HG03378 (cell line): ENCODE data around the gene COL4A4.
A peak's percentile ranks its signal among the peaks of the same experiment; 100 is the strongest.
"Not testable (repeated sequence)": the region's sequence is repeated elsewhere in the genome, so short reads cannot be mapped to it uniquely, and the experiment has no call there.

ENCODE experiments used
- ATAC-seq: cut with Tn5 transposase; IDR thresholded peaks from one replicate; pipeline ENCODE4 v1.9.1; 2021; ENCODE audit warnings: mild to moderate bottlenecking, moderate library complexity; ENCODE audit not compliant: unreplicated experiment

COL4A4 gene

GRCh38 chr2:227117852-227118251 lies 46.2 kb downstream of the COL4A4 start:
- no peak for ATAC-seq

DNA sequence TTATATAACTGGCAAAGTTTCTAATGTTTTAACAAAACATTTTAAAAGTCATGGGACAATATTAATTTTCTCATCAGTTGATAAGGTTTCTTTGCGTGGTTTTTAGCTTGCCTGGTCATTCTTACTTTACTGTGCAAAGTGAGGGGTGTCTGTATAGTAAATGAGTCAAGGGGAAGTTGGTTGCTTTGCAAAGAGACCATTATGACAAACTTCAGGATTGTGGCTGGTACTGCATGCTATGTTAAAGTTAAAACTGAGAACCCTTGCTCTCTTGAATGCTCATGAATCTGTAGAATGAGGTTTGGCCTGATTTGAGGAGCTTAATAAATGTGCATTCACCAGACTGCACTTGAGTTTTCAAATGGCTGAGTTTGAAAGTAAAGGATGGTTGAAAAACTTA lies 47.0 kb downstream of the COL4A4 start:
- ATAC-seq = no peak

DNA sequence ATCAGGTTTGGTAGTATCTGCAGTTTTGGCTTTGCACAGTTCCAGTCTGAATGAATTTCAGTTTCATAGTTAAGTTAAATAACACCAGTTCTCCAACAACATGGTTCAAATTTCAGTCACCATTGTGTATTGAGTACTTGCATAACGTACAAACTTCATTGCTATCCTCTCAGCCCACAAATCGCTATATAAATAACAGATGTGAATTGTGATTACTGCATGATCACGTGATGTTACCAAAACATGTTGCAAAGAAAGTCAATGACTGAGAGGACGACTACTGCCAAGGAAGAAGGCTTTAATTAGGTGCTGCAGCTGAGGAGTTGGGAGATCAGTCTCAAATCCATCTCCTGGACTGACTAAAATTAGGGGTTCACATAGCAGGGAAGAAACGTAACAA lies 48.2 kb downstream of the COL4A4 start:
- no peak for ATAC-seq

- peak; percentile 85 for ATAC-seq
These were observed 56.9 kb downstream of the COL4A4 start for GRCh38 chr2:227106845-227107759.

- no peak for ATAC-seq
These were observed 60.4 kb downstream of the COL4A4 start for GRCh38 chr2:227103583-227103982.

DNA sequence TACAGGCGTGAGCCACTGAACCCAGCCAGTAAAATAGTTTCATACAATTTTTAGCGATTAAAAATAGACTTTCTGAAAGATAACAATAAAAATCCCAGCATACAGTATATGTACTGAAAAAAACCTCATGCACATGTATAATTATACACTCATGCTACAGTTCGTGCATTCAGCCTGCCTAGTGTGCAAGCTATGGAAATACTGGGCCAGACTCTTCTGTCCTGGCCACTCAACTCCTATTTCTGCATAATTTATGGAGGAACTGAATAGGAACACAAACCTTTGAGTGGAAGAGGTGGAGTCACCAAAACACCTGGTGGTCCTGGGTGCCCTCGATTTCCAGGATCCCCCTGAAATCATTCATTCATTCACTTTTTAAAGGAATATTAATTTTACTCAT lies 64.7 kb downstream of the COL4A4 start:
- ATAC-seq = no peak

- no peak for ATAC-seq
These were observed 65.9 kb downstream of the COL4A4 start for GRCh38 chr2:227098162-227098515.

GRCh38 chr2:227097495-227098161 lies 66.4 kb downstream of the COL4A4 start:
- no peak for ATAC-seq

- no peak for ATAC-seq
These were observed 68.7 kb downstream of the COL4A4 start for GRCh38 chr2:227095346-227095745.

DNA sequence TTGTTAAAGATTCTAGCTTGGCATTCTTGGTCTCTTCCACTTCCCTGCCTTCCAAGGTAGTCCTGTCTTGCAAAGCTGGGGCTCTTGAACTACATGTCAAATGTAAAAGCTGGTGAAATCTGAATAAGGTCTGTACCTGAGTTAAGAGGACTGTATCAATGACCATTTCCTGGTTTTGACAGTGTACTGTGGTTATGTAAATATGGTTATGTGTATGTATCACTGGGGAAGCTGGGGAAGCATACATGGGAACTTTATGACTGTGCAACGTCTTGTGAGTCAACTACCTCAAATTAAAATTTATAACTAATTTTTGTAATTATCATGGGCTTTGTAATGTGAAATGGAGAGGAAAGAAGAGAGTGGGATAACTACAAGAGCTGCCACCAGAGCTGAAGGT lies 81.7 kb downstream of the COL4A4 start:
- peak; percentile 99 for ATAC-seq

DNA sequence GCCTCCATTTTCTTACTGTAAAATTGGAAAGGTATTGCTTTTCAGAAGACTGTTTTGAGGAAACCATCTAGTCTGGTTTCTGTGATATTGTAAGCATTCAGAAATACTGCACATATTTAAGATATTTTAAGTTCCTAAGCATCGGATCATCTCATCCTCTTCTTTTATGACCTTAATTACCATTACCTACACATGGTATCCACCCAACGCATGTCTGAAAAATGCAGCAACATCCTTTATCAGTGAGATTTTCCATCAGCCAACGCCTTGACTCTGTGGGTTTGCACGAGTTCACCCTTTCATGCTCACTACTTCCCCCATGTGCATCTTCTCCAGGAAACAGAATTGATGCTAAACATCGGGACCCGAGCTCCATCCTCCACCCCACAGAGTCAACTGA lies 84.3 kb downstream of the COL4A4 start:
- ATAC-seq = no peak

DNA sequence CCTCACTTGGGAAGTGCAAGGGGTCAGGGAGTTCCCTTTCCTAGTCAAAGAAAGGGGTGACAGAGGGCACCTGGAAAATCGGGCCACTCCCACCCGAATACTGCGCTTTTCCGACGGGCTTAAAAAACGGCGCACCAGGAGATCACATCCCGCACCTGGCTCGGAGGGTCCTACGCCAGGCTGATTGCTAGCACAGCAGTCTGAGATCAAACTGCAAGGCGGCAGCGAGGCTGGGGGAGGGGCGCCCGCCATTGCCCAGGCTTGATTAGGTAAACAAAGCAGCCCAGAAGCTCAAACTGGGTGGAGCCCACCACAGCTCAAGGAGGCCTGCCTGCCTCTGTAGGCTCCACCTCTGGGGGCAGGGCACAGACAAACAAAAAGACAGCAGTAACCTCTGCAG lies 98.9 kb downstream of the COL4A4 start:
- ATAC-seq = not testable (repeated sequence)

- ATAC-seq = no peak
These were observed 105.1 kb downstream of the COL4A4 start for GRCh38 chr2:227058888-227059399.

- ATAC-seq = no peak
These were observed 106.1 kb downstream of the COL4A4 start for GRCh38 chr2:227057743-227058447.

DNA sequence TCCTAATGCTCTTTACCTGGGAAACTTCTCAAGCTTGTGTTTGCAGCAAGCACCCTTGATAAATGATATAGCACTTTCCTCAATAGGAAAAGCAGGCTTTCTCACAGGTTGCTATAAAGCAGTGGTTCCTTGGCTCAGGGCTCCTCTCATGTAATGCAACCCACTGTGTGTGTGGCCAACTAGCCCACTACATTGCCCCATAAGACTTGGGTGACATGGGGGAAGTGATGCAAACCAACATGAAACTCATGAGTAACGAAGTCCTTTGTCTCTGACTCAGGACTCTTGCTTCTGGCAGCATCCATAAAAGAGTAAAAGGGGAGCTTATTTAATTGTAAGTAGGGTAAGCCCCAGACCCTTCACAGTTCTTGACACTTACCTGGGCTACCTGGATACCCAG lies 106.9 kb downstream of the COL4A4 start:
- no peak for ATAC-seq

- no peak for ATAC-seq
These were observed 110.0 kb downstream of the COL4A4 start for GRCh38 chr2:227054006-227054405.

DNA sequence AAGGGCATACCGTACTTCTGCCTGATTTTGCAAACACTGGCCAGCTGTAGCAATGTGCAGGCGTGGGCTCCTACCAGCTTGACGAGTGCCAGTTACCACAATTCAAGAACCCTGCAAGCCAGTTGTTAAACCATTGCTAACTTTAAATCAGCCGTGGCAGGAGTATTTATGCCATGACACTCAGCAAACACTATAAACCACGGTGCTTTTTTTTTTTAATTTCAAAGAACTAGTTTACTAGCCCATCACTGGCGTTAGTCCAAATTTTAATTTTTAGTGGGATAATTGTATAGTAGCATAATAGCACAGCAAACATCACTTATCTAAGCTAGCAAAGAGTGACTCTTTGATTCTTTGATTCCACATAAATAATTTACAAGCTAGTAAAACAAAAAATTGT lies 111.1 kb downstream of the COL4A4 start:
- no peak for ATAC-seq

DNA sequence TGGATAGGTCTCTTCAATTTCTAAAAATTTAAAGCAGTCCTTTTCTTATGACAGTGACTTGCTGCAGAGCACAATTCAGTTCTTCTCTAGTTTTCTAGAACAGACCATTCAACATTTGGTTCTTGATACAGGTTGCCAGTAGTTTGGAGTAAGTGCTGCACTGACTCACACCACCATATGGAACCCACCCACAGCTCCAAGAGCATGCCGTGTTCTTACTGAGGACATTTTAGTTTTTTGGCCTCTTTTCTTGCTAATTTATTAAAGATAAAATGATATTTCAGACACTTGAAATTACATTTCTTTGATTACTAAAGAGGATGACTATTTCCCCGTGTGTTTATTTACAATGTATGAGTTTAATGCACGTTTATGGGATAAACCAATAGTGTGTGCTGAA lies 120.0 kb downstream of the COL4A4 start:
- ATAC-seq = no peak

DNA sequence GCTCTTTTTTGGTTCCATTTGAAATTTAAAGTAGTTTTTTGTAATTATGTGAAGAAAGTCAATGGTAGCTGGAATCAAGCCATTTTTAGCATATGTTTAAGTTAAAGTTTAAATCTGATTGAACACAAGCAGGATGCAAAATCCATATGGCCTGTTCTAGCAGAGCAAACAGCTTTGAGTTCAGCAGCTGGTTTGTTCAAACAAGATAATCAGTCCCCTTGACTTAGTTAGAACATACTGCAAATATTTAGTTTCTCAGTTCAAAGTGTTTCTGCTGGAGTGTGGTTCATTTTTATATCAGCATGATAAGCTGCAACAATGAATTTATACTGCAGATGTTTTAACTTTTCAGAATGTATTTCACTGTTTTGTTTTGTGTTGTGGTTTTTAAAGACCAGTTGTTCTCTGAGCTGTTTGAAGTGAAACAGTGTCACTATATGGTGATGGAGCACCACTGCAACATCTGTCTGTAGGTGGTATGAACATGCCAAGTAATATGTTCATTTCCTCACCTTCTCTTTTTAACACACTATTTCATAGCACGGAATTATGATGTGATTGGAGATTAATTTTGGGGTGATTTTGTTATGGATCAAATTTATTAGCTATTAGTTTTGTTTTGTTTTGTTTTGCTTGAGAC lies 125.3 kb downstream of the COL4A4 start:
- no peak for ATAC-seq

GRCh38 chr2:227036527-227036926 lies 127.5 kb downstream of the COL4A4 start:
- no peak for ATAC-seq
